AG04449 (cell line): ENCODE measurements around the gene NFASC.

Experiments
- CTCF ChIA-PET: fragments of 350-600 bp; formaldehyde crosslinking; extraction: SDS; loops from one replicate; lab custom pipeline; 2021; ENCODE audit warnings: antibody characterized with exemption; lab: Yijun Ruan, JAX
- POLR2A ChIA-PET: fragments of 400-600, 350-600 bp; formaldehyde crosslinking; extraction: SDS; loops from one replicate; lab custom pipeline; 2020; ENCODE audit warnings: antibody characterized with exemption, inconsistent platforms; lab: Yijun Ruan, JAX
- DNase-seq: peaks from one replicate; pipeline ENCODE4 v3.0.0-alpha.2; 2010; ENCODE audit warnings: low read depth, low spot score
- H3K4me3 ChIP-seq: 2 replicates; pipeline ENCODE4 v1.5.1; 2011; ENCODE audit warnings: low read depth, mild to moderate bottlenecking, control low read depth, low read length
- TF ChIP-seq, protein P1 (sequence below): IDR thresholded peaks from one replicate; pipeline ENCODE4 v1.5.1; 2011; ENCODE audit warnings: mild to moderate bottlenecking, moderate library complexity, low read length, control low read depth, inconsistent platforms; ENCODE audit not compliant: insufficient read depth; ENCODE audit errors: missing control alignments

Gene NFASC

DNA sequence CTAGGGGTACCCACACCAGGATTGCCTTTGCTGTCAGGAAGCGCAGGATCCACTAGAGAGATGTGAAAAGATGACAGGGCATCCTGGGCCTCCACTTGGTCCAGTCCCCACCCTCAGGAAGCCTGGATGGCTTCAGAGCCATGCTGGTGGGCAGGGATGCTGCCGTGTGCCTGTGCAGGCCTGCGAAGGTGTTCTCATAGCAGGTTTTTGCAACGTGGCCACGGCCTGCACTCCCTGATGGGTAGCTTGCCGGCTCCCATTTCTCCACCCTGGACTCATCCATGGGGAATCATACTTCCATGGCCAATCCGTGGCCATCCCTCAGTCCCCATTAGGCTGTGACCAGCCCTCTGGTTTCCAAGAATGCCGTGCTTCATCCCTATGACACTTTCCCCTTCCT is 138.2 kb downstream of the NFASC start:
- TF ChIP-seq, protein P1, sequence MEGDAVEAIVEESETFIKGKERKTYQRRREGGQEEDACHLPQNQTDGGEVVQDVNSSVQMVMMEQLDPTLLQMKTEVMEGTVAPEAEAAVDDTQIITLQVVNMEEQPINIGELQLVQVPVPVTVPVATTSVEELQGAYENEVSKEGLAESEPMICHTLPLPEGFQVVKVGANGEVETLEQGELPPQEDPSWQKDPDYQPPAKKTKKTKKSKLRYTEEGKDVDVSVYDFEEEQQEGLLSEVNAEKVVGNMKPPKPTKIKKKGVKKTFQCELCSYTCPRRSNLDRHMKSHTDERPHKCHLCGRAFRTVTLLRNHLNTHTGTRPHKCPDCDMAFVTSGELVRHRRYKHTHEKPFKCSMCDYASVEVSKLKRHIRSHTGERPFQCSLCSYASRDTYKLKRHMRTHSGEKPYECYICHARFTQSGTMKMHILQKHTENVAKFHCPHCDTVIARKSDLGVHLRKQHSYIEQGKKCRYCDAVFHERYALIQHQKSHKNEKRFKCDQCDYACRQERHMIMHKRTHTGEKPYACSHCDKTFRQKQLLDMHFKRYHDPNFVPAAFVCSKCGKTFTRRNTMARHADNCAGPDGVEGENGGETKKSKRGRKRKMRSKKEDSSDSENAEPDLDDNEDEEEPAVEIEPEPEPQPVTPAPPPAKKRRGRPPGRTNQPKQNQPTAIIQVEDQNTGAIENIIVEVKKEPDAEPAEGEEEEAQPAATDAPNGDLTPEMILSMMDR, result no peak
- ChIA-PET POLR2A (no interaction called here), CTCF (interaction anchor here (0.9 kb wide), 1 partner anchor 19 kb away, joined by 3 read pairs; no protein-coding TSS in a partner anchor)
- no peak for DNase-seq
- no peak overlapping the region for H3K4me3 ChIP-seq

- ChIA-PET POLR2A (no interaction called here), CTCF (no interaction called here)
- DNase-seq, result no peak
- H3K4me3 ChIP-seq, result no peak overlapping the region
- TF ChIP-seq, protein P1, result no peak
Observed at GRCh38 chr1:205009670-205010069, 139.0 kb downstream of the NFASC start.

DNA sequence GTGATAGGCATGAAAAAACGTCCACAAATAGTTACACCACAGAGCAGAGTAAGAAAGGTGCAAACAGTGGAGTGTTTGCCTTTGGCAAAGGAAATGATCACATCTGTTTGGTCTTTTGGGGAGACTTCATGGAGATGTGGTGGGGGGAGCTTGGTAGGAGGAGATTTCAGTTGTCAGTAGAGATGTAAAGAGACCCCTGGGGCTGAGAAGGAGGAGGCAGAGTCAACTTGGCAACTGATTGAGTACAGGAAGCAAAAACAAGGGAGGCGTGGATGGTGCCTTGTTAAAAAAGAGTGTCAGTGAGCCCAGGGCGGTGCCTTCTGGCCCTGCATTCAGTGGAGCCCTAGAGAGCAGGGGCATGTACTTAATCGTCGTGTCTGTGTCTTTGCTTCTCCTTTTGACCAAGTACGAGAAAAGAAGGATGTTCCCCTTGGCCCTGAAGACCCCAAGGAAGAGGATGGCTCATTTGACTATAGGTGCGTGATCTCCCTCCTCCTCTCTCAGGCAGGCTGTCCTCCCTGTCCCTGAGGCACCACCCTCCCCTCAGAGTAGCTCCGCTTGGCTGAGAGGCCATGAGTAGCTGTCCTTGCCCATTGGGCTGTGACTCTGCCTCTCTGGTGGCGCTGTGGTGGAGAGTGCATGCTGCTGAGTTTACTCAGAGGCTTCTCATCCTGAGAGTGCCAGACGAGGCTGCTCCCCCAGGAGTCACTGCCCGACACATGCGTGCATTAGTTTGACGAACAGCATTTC is 141.9 kb downstream of the NFASC start:
- no peak overlapping the region for H3K4me3 ChIP-seq

DNA sequence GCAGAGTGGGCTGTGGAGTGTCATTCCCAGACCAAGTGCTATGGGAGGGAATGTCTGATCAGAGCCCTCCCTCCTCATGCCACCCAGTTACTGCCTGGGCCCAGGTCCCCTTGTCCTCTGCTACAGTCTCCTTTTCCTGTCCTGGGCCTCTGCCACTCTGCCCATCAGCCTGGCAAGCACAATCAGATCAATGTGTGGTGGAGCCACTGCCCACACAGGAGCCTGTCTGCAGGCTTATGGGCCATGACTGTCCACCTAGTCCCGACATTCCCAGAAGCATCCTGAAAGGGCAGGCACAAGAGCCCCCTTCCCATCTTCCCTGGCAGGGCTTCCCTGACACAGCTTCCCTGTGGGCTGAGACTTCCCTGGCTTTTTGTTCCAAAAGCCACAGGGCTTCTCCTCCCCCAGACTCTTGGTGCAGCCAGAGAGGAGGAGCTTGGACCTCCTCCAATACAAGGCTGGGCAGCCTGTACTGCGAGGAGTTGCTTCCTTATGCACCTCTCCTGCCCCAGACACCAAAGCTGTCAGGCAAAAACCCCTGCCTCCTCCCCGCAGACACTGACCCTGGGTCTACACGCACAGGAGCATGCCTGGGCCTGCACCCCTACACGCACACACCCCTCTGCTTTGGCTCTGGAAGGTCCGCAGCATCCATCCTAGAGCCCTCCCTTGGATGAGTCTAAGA is 143.2 kb downstream of the NFASC start:
- no peak for DNase-seq
- CTCF ChIA-PET, result interaction anchor here (3.1 to 3.2 kb wide), 2 partner anchors 48 to 242 kb away, joined by 11 to 15 read pairs; no protein-coding TSS in a partner anchor
- POLR2A ChIA-PET, result no interaction called here
- H3K4me3 ChIP-seq, result no peak overlapping the region
- TF ChIP-seq, protein P1, result no peak

More for the DNA sequence above, 141.9 kb downstream of the NFASC start:
- TF ChIP-seq, protein P1, result no peak
- DNase-seq, result no peak
- CTCF ChIA-PET, result interaction anchor here (0.8 to 3.2 kb wide), 5 partner anchors 9 to 243 kb away, joined by 3 to 11 read pairs (median 3); no protein-coding TSS in a partner anchor
- POLR2A ChIA-PET, result no interaction called here

DNA sequence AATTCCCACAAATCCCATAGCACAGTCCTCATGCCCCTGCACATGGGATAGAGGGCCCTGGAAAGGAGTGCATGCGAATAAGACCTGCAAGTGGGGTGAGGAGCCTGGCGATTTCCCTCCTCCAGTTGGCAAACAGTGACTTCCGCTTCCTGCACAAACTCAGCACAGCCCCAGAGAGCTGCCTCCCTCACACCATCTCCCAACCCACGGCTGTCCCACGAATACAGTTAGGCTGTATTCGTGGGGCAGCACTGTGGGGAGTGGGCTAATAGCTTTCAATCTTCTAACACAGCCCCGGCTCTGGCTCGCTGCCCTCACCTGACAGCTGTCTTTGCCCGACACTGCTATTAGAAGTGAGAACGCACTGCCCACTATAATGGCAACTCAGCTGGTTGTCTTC is 144.1 kb downstream of the NFASC start:
- DNase-seq, result no peak
- H3K4me3 ChIP-seq, result no peak overlapping the region
- POLR2A ChIA-PET, result no interaction called here
- TF ChIP-seq, protein P1, result no peak
- CTCF ChIA-PET, result interaction anchor here (1.3 to 3.1 kb wide), 3 partner anchors 25 to 207 kb away, joined by 3 to 15 read pairs (median 6); no protein-coding TSS in a partner anchor

GRCh38 chr1:205015241-205015640 is 144.6 kb downstream of the NFASC start:
- TF ChIP-seq, protein P1, result no peak
- no peak for DNase-seq
- no peak overlapping the region for H3K4me3 ChIP-seq
- CTCF ChIA-PET, result interaction anchor here (1.3 to 3.1 kb wide), 3 partner anchors 26 to 207 kb away, joined by 3 to 15 read pairs (median 6); no protein-coding TSS in a partner anchor
- POLR2A ChIA-PET, result no interaction called here
